OCI-LY3 (cell line): ENCODE data around the gene OPA3.

Experiments
- H2AFZ ChIP-seq: fragments of 200-600, 300-600 bp; shearing (Covaris generic); 2 replicates; pipeline ENCODE4 v1.6.0; 2014; ENCODE audit warnings: antibody characterized with exemption, low read depth, low read length
- H3K27ac ChIP-seq: fragments of 200-600, 300-600 bp; sonication (generic); 2 replicates; pipeline ENCODE4 v1.5.1; 2014; ENCODE audit warnings: mild to moderate bottlenecking, low read length, moderate library complexity, mixed read lengths
- H3K27me3 ChIP-seq: fragments of 200-600, 300-600 bp; sonication (generic); 2 replicates; pipeline ENCODE4 v1.6.1; 2014; ENCODE audit warnings: low read depth, low read length, mixed read lengths
- H3K36me3 ChIP-seq: fragments of 200-600, 300-600 bp; sonication (generic); replicated peaks from 2 replicates; pipeline ENCODE3; 2014; ENCODE audit warnings: low read depth, low read length, mixed read lengths
- H3K4me1 ChIP-seq: fragments of 300-600, 200-600 bp; sonication (generic); 2 replicates; pipeline ENCODE4 v1.6.1; 2014; ENCODE audit warnings: low read length, mixed read lengths
- H3K4me2 ChIP-seq: fragments of 200-600, 300-600 bp; sonication (generic); 2 replicates; pipeline ENCODE4 v1.6.1; 2014; ENCODE audit warnings: low read length, mixed read lengths
- H3K4me3 ChIP-seq: fragments of 300-600, 200-600 bp; sonication (generic); 2 replicates; pipeline ENCODE4 v1.5.1; 2014; ENCODE audit warnings: antibody characterized with exemption, mild to moderate bottlenecking, low read length, moderate library complexity
- H3K79me2 ChIP-seq: fragments of 300-600, 200-600 bp; shearing (Covaris generic); 2 replicates; pipeline ENCODE4 v1.6.1; 2014; ENCODE audit warnings: mild to moderate bottlenecking, low read length, mixed read lengths
- H3K9ac ChIP-seq: fragments of 300-600, 200-600 bp; shearing (Covaris generic); 2 replicates; pipeline ENCODE4 v1.6.0; 2014; ENCODE audit warnings: mild to moderate bottlenecking, low read length, moderate library complexity
- H3K9me3 ChIP-seq: fragments of 200-600, 300-600 bp; shearing (Covaris generic); 2 replicates; pipeline ENCODE4 v1.6.1; 2014; ENCODE audit warnings: low read length, mixed read lengths; ENCODE audit not compliant: insufficient read depth
- H4K20me1 ChIP-seq: fragments of 200-600, 300-600 bp; sonication (generic); 2 replicates; pipeline ENCODE4 v1.6.1; 2016; ENCODE audit warnings: low read length, mixed read lengths; ENCODE audit not compliant: insufficient read depth
- CTCF ChIP-seq: fragments of 200-600, 300-600 bp; sonication (generic); IDR thresholded peaks from 2 replicates; pipeline ENCODE4 v1.5.1; 2014; ENCODE audit warnings: antibody characterized with exemption, low read length, low read depth
- EZH2phosphoT487 ChIP-seq: fragments of 200-600 bp; shearing (Covaris generic); IDR thresholded peaks from 2 replicates; pipeline ENCODE4 v1.6.1; 2018; ENCODE audit warnings: antibody characterized with exemption, mixed run types, low read depth

Gene OPA3

GRCh38 chr19:45505151-45505995 lies 79.2 kb downstream of the OPA3 start:
- H3K4me1 ChIP-seq: peaks cover 46% of the 10 kb centered on the region
- H4K20me1 ChIP-seq: 0 out of 2 replicates have a peak, but pooled peaks cover 6% of the 10 kb centered on the region
- TF ChIP-seq EZH2phosphoT487 (no peak), CTCF (no peak)
- peaks cover 35% of the 10 kb centered on the region for H3K79me2 ChIP-seq
- H3K27me3 ChIP-seq: no peaks in the 10 kb centered on the region
- H3K36me3 ChIP-seq: peaks cover 10% of the 10 kb centered on the region
- no peaks in the 10 kb centered on the region for H3K9me3 ChIP-seq
- H3K27ac ChIP-seq: no peak overlapping the region
- peak overlapping the region; percentile 89 for H3K4me3 ChIP-seq
- H2AFZ ChIP-seq: no peak overlapping the region
- peak overlapping the region; percentile 93; the same call in 1 of the 2 replicates for H3K9ac ChIP-seq
- H3K4me2 ChIP-seq: peak overlapping the region; percentile 98

- peaks cover 4% of the 10 kb centered on the region for H3K36me3 ChIP-seq
- H3K9ac ChIP-seq: no peak overlapping the region
- H3K27ac ChIP-seq: no peak overlapping the region
- peaks cover 21% of the 10 kb centered on the region for H3K79me2 ChIP-seq
- no peak overlapping the region for H3K4me2 ChIP-seq
- no peaks in the 10 kb centered on the region for H4K20me1 ChIP-seq
- no peaks in the 10 kb centered on the region for H3K27me3 ChIP-seq
- peaks cover 38% of the 10 kb centered on the region for H3K4me1 ChIP-seq
- H3K4me3 ChIP-seq: no peak overlapping the region
- no peak for TF ChIP-seq CTCF
- no peak overlapping the region for H2AFZ ChIP-seq
- H3K9me3 ChIP-seq: no peaks in the 10 kb centered on the region
Observed at GRCh38 chr19:45503909-45504308, 80.7 kb downstream of the OPA3 start.

DNA sequence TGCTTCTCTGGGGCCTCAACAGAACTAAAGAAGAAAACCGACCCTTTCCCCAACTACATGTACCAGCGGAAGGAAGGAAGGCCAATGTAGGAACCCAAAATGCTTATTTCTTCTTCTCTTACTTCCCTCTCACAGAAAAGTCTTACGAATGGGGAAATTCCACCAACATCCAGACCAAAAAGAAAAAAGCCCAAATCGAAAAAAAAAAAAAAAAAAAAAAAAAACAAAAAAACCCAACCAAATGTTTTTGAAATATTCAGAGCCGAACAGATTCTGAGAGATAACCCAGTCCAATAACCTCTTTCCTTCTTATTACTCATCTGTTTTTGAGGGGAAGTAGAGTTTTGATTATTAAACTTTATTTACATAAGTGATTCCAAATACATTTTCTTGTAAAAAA lies 82.5 kb downstream of the OPA3 start:
- Histone ChIP-seq H3K79me2 (0 out of 2 replicates have a peak, but pooled peaks cover 4% of the 10 kb centered on the region), H4K20me1 (no peaks in the 10 kb centered on the region), H3K9ac (peak overlapping the region; percentile 60), H3K9me3 (no peaks in the 10 kb centered on the region), H3K4me2 (peak overlapping the region; percentile 81), H3K4me1 (peaks cover 38% of the 10 kb centered on the region), H3K27ac (peak overlapping the region; percentile 86), H3K4me3 (peak overlapping the region; percentile 61), H2AFZ (peak overlapping the region; percentile 25; the same call in 1 of the 2 replicates), H3K27me3 (no peaks in the 10 kb centered on the region), H3K36me3 (no peaks in the 10 kb centered on the region)
- TF ChIP-seq EZH2phosphoT487: no peak
- no peak for TF ChIP-seq CTCF

GRCh38 chr19:45501730-45502014 lies 82.9 kb downstream of the OPA3 start:
- H4K20me1 ChIP-seq: no peaks in the 10 kb centered on the region
- H3K27me3 ChIP-seq: no peaks in the 10 kb centered on the region
- peak overlapping the region; percentile 18; the same call in 1 of the 2 replicates for H3K9ac ChIP-seq
- H3K79me2 ChIP-seq: 0 out of 2 replicates have a peak, but pooled peaks cover 4% of the 10 kb centered on the region
- TF ChIP-seq EZH2phosphoT487 (no peak), CTCF (no peak)
- peaks cover 38% of the 10 kb centered on the region for H3K4me1 ChIP-seq
- H3K9me3 ChIP-seq: no peaks in the 10 kb centered on the region
- H3K4me3 ChIP-seq: peak overlapping the region; percentile 61; the same call in 1 of the 2 replicates
- H3K4me2 ChIP-seq: peak overlapping the region; percentile 81
- H3K36me3 ChIP-seq: no peaks in the 10 kb centered on the region
- H2AFZ ChIP-seq: no peak overlapping the region
- peak overlapping the region; percentile 86 for H3K27ac ChIP-seq
